ENCODE measurements around the gene SUPV3L1. TPM values are rescaled to one million over a fixed set of nuclear protein-coding genes. Genes with fewer than 3 reads are reported as not detected.

Gene SUPV3L1
- 32.1 and 38.5 TPM in 2 replicates for total RNA-seq

DNA sequence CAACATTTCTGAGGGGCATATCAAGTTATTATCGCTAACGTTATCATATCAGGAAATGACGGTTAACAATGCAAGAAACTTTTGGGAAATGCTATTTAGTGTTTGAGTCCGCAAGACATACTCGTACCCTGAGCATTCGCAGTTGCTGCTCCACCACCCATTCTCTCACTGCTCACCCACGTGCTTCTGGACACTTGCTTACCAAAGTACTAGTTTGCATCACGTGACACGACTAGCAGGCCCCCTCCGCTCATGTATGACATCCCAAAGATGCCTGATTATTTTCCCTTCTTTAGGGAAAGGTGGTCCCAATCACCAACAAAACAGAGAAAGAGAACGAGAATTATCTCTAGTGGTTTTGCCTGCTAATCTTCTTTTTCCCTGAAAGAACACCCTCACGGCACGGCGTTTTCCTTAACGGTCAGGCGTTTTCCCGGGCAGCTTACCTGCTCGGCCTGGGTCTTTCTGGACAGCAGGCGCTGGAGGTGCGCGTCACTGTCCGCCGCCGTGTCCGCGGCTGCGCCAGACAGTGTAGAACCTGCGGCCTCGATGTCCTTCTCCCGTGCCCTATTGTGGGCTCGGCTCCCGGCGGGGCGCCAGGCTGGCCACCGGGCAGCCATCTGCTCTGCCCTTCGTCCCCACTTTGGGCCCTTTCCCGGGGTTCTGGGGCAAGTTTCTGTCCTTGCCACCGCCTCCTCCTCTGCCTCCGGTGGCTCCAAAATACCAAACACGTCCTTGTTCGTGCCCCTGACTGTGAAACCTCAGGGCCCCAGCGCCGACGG, at the start of gene SUPV3L1:
Gene SUPV3L1, plus strand, starts transcription at position 492 of the 782 bp plus-strand sequence. Its CDS starts 58 bp downstream, at position 550.

DNA sequence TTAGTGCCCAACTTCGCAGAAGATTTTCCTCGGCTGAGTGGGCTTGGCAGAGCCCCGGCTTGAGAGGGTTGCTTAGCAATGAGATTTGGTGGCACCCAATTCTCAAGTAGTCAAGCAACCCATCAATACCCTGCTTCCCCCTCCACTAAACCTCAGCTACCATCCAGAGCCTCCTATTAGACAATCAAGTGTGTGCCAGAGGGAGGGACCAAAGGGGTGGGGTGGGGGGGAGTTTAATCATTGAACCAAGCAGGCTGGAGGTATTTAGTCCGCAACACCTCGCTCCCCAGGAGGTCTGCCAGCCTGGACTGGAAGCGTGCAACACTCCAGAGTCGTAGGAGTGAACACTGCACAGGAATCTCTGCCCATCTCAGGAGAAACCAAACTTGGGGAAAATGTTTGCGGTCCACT, 40.0 kb downstream of the SUPV3L1 start, which contains the start of gene HKDC1:
Gene HKDC1, plus strand, starts transcription at position 292 of the 411 bp plus-strand sequence. Its CDS starts 104 bp downstream, at position 396.

Other genes starting within 250 kb of the SUPV3L1 start
- 49.2 and 66.1 TPM in 2 replicates for gene DDX21, start 224.1 kb upstream of the SUPV3L1 start, total RNA-seq
- gene KIFBP, start 191.4 kb upstream of the SUPV3L1 start, total RNA-seq, result 19.8 and 22.9 TPM in 2 replicates
- 36.7 and 87.9 TPM in 2 replicates for gene SRGN, start 92.1 kb upstream of the SUPV3L1 start, total RNA-seq
- gene VPS26A, start 56.1 kb upstream of the SUPV3L1 start, total RNA-seq, result 21.2 and 26.9 TPM in 2 replicates
- 0.28 and 0.74 TPM in 2 replicates for gene HKDC1, start 40.1 kb downstream of the SUPV3L1 start, total RNA-seq
- 131 and 169 TPM in 2 replicates for gene HK1, start 98.3 kb downstream of the SUPV3L1 start, total RNA-seq
- 0.09 TPM in 1 of 2 replicates, not detected in the other for gene TACR2, start 236.7 kb downstream of the SUPV3L1 start, total RNA-seq

Data from smooth muscle cell of bladder (primary cell).